ENCODE data around the gene MISP. TPM values are rescaled to one million over a fixed set of nuclear protein-coding genes. Genes with fewer than 3 reads are reported as not detected.
"Not testable (repeated sequence)": the region's sequence is repeated elsewhere in the genome, so short reads cannot be mapped to it uniquely, and the experiment has no call there.

Gene MISP, protein sequence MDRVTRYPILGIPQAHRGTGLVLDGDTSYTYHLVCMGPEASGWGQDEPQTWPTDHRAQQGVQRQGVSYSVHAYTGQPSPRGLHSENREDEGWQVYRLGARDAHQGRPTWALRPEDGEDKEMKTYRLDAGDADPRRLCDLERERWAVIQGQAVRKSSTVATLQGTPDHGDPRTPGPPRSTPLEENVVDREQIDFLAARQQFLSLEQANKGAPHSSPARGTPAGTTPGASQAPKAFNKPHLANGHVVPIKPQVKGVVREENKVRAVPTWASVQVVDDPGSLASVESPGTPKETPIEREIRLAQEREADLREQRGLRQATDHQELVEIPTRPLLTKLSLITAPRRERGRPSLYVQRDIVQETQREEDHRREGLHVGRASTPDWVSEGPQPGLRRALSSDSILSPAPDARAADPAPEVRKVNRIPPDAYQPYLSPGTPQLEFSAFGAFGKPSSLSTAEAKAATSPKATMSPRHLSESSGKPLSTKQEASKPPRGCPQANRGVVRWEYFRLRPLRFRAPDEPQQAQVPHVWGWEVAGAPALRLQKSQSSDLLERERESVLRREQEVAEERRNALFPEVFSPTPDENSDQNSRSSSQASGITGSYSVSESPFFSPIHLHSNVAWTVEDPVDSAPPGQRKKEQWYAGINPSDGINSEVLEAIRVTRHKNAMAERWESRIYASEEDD
- 38.3 and 46.5 TPM in 2 replicates for polyA plus RNA-seq (2011; rRNA removed)
- 44.9 and 58.4 TPM in 2 replicates for polyA plus RNA-seq (2012; cell fraction: cytosol; rRNA removed)
- polyA plus RNA-seq (2012; cell fraction: nucleus; rRNA removed): 75.9 and 95.3 TPM in 2 replicates
- polyA plus RNA-seq (2017; fragmentation: RNase III; extraction: RNeasy Plus Mini Kit Qiagen cat#74134 plus additional on column Dnase treatment): 56.9 to 62.7 TPM (median 61.4 TPM) in 3 replicates
- polyA minus RNA-seq (2011; rRNA and poly(A)+ RNA removed): 43.2 and 57.3 TPM in 2 replicates

DNA sequence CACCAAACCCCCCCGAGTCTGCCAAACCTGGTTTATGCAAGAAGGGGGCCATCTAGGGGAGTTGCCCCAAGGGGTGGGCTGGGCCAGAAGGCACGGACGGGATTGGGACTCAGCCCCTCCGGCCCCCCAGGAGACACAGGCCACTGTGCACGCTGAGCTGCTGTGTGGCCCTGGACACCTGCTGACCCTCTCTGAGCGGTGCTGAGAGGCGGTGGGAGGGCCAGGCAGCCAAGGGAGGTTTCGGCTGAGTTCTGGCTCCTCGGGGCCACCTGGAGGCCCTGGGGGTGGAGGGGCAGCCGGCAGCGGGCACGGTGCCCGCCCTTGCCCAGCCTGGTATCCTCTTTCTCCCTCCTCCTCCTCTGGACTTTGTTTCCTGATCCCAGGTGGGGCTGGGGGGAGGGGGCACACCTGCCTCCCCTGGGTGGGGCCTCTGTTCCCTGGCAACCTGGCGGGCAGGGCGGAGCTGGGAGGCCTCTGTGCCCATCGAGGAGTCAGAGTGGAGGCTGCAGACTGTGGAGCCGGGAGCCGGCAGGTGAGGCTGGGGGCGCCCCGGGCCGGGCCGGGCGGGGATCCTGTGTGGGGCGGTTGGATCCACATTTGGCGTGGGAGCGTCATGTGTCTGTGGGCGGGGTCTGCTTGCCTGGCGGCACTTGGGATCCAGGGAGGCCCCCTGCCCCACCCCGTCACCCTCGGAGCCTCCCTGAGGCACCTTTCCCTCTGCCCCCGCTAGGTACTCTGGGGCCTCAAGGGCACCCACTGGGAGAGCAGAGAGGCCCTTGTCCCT lies at the start of gene MISP:
Gene MISP, plus strand, starts transcription at position 473 of the 784 bp plus-strand sequence. CDS start 5,835 bp downstream, outside the sequence.
- DNase-seq (ENCODE audit: low read depth in 1 of 2, low spot score in 1 of 2): peak; percentile 41 to 84

GRCh38 chr19:702847-703246 lies 48.1 kb upstream of the MISP start:
- H3K4me3 ChIP-seq: 0 out of 3 replicates have a peak overlapping the region, but pooled peaks have one; percentile 34

More for the DNA sequence above, at the start of gene MISP:
- ATAC-seq: peak; percentile 45; a peak in 5 of 6 replicates
- ChIA-PET POLR2A (interaction anchor here (0.6 to 2.6 kb wide), 5 partner anchors 9 to 97 kb away, joined by 3 to 26 read pairs (median 6); partner anchors contain the start of genes FSTL3 and RNF126), CTCF (interaction anchor here (1.0 to 4.1 kb wide), 3 partner anchors 10 to 19 kb away, joined by 4 to 23 read pairs (median 18); no protein-coding TSS in a partner anchor)
- Histone ChIP-seq H3K4me3 (peak within 1 kb of the TSS; percentile 89), H3K9me3 (peaks cover 10% of the 10 kb centered on the region; the same call in 2 of the 3 replicates), H3K4me1 (peaks cover 33% of the 10 kb centered on the region), H3K4me2 (peak within 1 kb of the TSS; percentile 91), H3K27ac (peak within 1 kb of the TSS; percentile 99 to 100)
- FAIRE-seq: no peak
- TF ChIP-seq EHMT2 (IDR thresholded peaks at IDR 0.05; ENCODE audit: low read depth): no peak
- TF ChIP-seq PHF8 (IDR thresholded peaks at IDR 0.05; ENCODE audit: borderline replicate concordance, low read depth): peak; percentile 32; the same call in 1 of the 2 replicates
- peak; percentile 7 to 67; a peak in 4 of 5 replicates for TF ChIP-seq JUN (IDR thresholded peaks at IDR 0.05)
- no peak for TF ChIP-seq RNF2 (IDR thresholded peaks at IDR 0.05; ENCODE audit: borderline replicate concordance, low read depth)
- peak; percentile 70; the same call in 2 of the 3 replicates for TF ChIP-seq BCL3 (IDR thresholded peaks at IDR 0.05)
- TF ChIP-seq KDM1A (IDR thresholded peaks at IDR 0.05; ENCODE audit: low read depth): peak; percentile 35; the same call in 1 of the 2 replicates
- TF ChIP-seq POLR2A (IDR thresholded peaks at IDR 0.05; ENCODE audit: low read length): peak; percentile 43
- TF ChIP-seq ZFP36 (IDR thresholded peaks at IDR 0.05; ENCODE audit: borderline replicate concordance, partially characterized antibody): peak; percentile 92
- TF ChIP-seq ZNF302 (CRISPR knock-in tag; IDR thresholded peaks at IDR 0.05): no peak
- TF ChIP-seq, protein P1, sequence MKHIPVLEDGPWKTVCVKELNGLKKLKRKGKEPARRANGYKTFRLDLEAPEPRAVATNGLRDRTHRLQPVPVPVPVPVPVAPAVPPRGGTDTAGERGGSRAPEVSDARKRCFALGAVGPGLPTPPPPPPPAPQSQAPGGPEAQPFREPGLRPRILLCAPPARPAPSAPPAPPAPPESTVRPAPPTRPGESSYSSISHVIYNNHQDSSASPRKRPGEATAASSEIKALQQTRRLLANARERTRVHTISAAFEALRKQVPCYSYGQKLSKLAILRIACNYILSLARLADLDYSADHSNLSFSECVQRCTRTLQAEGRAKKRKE (CRISPR knock-in tag; IDR thresholded peaks at IDR 0.05; ENCODE audit: low read depth): no peak
- TF ChIP-seq USF2 (IDR thresholded peaks at IDR 0.05): 0 out of 2 replicates have a peak, but pooled peaks have one; percentile 1
- peak; percentile 30; the same call in 1 of the 2 replicates for TF ChIP-seq MAZ (IDR thresholded peaks at IDR 0.05; ENCODE audit: borderline replicate concordance, low read depth, low read length)
- TF ChIP-seq TFCP2L1 (CRISPR knock-in tag; IDR thresholded peaks at IDR 0.05): 0 out of 2 replicates have a peak, but pooled peaks have one; percentile 5
- WGBS (ENCODE audit: missing lambda C conversion rate): 4% methylated on average over 5 of the region's 31 CpGs

More at GRCh38 chr19:702847-703246, 48.1 kb upstream of the MISP start:
- POLR2A ChIA-PET: interaction anchor here (0.7 to 2.2 kb wide), 3 partner anchors 17 to 40 kb away, joined by 3 to 5 read pairs (median 5); partner anchors contain the start of gene RNF126
- not testable (repeated sequence) for FAIRE-seq; ATAC-seq; DNase-seq (ENCODE audit: low read depth in 1 of 2, low spot score in 1 of 2); H3K4me1 ChIP-seq; H3K9me3 ChIP-seq
- 72% methylated on average over 6 of the region's 6 CpGs for WGBS (ENCODE audit: missing lambda C conversion rate)
- Histone ChIP-seq H3K4me2 (peak overlapping the region; percentile 64), H3K27ac (peak overlapping the region in 1 of 2 experiments; percentile 80; a peak in 3 of 6 replicates)
- CTCF ChIA-PET: interaction anchor here (0.6 to 2.1 kb wide), 3 partner anchors 39 to 82 kb away, joined by 3 to 6 read pairs (median 3); no protein-coding TSS in a partner anchor
